Bronchial epithelial cell (primary cell): ENCODE data around the gene ZNF618. TPM values are rescaled to one million over a fixed set of nuclear protein-coding genes. Genes with fewer than 3 reads are reported as not detected.

Experiments
- DNase-seq: peaks from one replicate; pipeline ENCODE4 v3.0.0-alpha.2; 2010; ENCODE audit warnings: low read depth
- FAIRE-seq: peaks from 2 replicates; lab custom pipeline; 2011; peaks lifted over from hg19 to GRCh38; lab: Jason Lieb, UNC
- H3K27me3 ChIP-seq: 2 replicates; pipeline ENCODE4 v1.5.1; 2011; ENCODE audit warnings: low read length; ENCODE audit not compliant: control insufficient read depth, insufficient read depth
- H3K36me3 ChIP-seq: 2 replicates; pipeline ENCODE4 v1.5.1; 2011; ENCODE audit warnings: low read length; ENCODE audit not compliant: control insufficient read depth, insufficient read depth
- H3K4me3 ChIP-seq: 2 replicates; pipeline ENCODE4 v1.5.1; 2011; ENCODE audit warnings: mild to moderate bottlenecking, low read depth, low read length, control low read depth
- CTCF ChIP-seq: IDR thresholded peaks from 2 replicates; pipeline ENCODE4 v1.5.1; 2011; ENCODE audit warnings: mild to moderate bottlenecking, moderate library complexity, low read length, control low read depth, inconsistent platforms; ENCODE audit not compliant: insufficient read depth, severe bottlenecking
- total RNA-seq: library from RNA; depleted of rRNA; stranded (reverse); fragments of >200 nt; gene quantifications from 2 replicates; pipeline ENCODE4 v1.2.1, GENCODE V29; 2014

ZNF618 gene
- total RNA-seq, 1 donor from 2014 or later: 1.6 TPM

GRCh38 chr9:114025760-114026159, 149.7 kb downstream of the ZNF618 start:
- DNase-seq (no peak), FAIRE-seq (peak; percentile 23)
- Histone ChIP-seq H3K27me3 (no peaks in the 10 kb centered on the region), H3K4me3 (no peak overlapping the region), H3K36me3 (peaks cover 4% of the 10 kb centered on the region)
- TF ChIP-seq CTCF: no peak

- no peak for TF ChIP-seq CTCF
Measured at GRCh38 chr9:114026335-114026734, 150.2 kb downstream of the ZNF618 start.

DNA sequence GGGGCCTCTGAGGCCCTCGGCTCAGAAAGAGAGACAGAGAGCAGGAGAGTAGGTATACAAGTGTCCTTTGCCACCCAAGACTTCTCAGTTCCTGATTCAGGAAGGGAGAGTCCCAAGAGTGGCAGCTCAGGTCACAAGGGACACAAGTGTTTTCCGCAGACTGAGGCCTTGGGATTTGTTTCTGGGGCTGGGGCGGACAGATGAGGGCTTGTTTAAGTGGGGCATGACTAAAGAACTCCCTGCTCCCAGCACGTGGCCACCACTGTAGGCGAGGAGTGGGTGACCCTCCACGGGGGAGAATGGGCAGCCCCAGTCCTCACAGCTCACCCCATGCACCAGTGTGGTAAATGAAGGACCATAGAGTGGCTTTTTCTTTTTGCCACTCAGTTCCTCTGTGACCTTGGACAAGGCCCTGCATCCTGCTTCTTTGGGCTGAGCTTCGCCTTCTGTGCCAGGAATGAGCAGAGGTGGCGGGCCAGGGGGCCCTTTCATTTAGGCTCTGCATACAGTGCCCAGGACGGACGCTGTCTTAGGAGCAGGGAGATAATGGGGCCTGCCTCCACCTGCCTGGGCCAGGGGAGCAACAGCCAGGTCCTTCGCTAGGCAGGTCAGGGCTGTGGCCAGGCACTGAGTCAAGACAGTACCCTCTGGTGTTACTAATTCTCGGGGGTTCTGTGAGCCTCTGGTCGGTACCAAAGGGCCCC, 151.2 kb downstream of the ZNF618 start:
- TF ChIP-seq CTCF: no peak
- Histone ChIP-seq H3K36me3 (peaks cover 5% of the 10 kb centered on the region), H3K4me3 (no peak overlapping the region), H3K27me3 (no peaks in the 10 kb centered on the region)
- DNase-seq (no peak), FAIRE-seq (no peak)

More at GRCh38 chr9:114026335-114026734, 150.2 kb downstream of the ZNF618 start:
- H3K36me3 ChIP-seq: peaks cover 5% of the 10 kb centered on the region
- DNase-seq (no peak), FAIRE-seq (peak; percentile 64)
- no peaks in the 10 kb centered on the region for H3K27me3 ChIP-seq
- no peak overlapping the region for H3K4me3 ChIP-seq

- no peak for TF ChIP-seq CTCF
- FAIRE-seq (no peak), DNase-seq (no peak)
- Histone ChIP-seq H3K4me3 (no peak overlapping the region), H3K27me3 (no peaks in the 10 kb centered on the region), H3K36me3 (peaks cover 6% of the 10 kb centered on the region)
Measured at GRCh38 chr9:114027863-114028465, 151.9 kb downstream of the ZNF618 start.

GRCh38 chr9:114028646-114029045, 152.5 kb downstream of the ZNF618 start:
- no peak for DNase-seq
- Histone ChIP-seq H3K4me3 (no peak overlapping the region), H3K27me3 (no peaks in the 10 kb centered on the region), H3K36me3 (peaks cover 6% of the 10 kb centered on the region)
- FAIRE-seq: no peak
- TF ChIP-seq CTCF: no peak
